Erythroblast (primary cell): ENCODE results near the gene ATF6.
"Not testable (repeated sequence)": the region's sequence is repeated elsewhere in the genome, so short reads cannot be mapped to it uniquely, and the experiment has no call there.

Source experiments
- DNase-seq, 2 experiments: peaks; one replicate each; lab custom pipeline; 2025; lab: John Stamatoyannopoulos, UW
- GATA1 ChIP-seq: IDR thresholded peaks from 2 replicates; pipeline ENCODE4 v1.6.1; 2011; ENCODE audit warnings: low read depth, mild to moderate bottlenecking, control low read depth, low read length, moderate library complexity
- POLR2A ChIP-seq: IDR thresholded peaks from 2 replicates; pipeline ENCODE4 v1.6.1; 2011; ENCODE audit warnings: mild to moderate bottlenecking, low read length

ATF6 gene

DNA sequence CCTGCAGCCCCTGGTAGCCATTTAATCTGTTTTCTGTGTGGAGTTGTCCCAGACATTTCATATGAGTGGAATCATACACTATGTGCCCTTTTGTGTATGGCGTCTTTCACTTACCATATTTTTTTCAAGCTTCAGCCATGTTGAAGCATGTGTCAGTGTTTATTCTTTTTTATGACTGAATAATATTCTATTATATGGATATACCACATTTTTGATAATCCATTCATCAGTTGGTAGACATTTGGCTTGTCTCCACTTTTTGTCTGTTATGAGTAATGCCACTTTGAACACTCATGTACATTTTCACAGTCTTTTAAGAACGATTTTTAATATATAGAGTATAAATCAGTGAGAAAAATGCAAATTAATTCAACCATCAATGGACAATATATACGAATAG lies 44.7 kb downstream of the ATF6 start:
- TF ChIP-seq GATA1 (no peak), POLR2A (no peak)
- DNase-seq = no peak

DNA sequence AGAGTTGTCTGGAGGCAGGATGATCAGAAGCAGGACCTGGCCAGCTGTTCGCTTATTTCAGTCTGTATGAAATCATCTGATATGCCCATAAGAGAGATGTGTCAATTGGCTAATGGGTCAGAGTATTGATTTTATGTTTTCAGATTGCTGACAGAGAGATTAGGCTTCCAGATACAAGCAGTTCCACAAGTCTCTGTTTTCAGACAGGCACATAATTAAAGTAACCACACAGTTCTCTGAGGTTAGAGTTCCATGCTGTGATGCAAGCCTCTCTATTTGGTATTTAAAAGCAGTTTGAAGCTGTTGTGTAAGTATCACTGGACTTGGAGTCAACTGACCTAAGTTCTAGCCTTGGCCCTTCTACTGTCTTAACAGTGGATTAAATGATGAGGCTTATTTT lies 50.1 kb downstream of the ATF6 start:
- TF ChIP-seq GATA1 (no peak), POLR2A (no peak)
- DNase-seq = no peak

DNA sequence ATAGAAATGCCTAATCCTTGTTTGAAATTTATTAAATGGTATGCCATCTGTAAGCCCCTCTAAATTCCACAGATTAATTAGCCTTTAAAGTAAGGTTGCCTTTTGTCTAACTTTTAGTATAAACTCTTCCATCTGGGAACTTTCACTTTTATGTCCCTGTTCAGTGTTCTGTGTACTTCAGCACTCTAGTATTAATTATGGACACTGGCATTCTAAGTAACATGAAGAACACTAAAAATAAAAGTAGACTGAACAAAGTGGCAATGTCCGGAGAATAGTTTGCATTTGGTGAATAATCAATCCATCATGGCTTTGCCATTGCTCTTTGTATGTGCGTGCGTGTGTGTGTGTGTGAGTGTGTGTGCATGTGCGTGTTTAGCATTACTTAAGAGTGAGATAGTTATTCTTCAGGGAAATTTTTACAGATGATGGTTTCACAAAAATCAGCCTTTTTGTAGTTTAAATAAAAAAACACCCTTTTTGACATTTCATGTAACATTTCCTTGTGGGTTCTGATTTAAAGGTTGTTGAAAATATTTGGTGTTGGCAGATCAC lies 51.1 kb downstream of the ATF6 start:
- no peak for DNase-seq
- TF ChIP-seq GATA1 (no peak), POLR2A (no peak)

DNA sequence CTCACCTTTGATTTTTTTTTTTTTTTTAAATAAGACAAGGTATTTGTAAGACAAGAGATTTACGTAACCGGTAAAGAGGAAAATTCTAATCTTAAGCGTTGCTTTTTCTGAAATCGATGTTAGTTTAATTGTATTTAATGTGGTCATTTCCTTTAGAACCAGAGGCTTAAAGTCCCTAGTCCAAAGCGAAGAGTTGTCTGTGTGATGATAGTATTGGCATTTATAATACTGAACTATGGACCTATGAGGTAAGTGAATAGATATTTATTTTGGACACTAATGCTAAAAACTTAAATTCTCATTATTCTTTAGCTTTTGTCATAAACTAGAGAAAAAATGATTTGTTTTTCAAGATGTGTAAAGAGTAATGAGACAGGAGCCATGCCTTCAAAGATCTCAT lies 54.8 kb downstream of the ATF6 start:
- TF ChIP-seq POLR2A (no peak), GATA1 (no peak)

DNA sequence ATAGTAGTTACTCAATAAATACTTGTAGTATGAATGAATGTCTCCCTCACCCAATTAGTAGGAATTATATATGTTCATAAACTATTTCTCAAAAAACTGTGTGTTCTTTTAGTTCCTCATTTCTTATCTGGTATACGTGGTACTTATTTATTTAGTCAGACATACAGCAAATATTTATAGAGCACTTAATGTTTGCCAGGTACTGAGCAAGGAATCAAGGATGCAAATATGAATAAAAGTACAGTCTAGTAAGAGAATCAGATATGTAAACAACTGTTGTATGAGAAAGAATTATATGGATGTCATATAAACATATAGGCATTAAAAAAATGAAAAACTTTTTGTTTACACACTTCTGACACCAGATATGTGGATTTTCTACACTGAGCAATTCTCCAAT lies 58.5 kb downstream of the ATF6 start:
- no peak for TF ChIP-seq POLR2A
- no peak for TF ChIP-seq GATA1
- DNase-seq = no peak

More for the DNA sequence above, 54.8 kb downstream of the ATF6 start:
- no peak for DNase-seq

DNA sequence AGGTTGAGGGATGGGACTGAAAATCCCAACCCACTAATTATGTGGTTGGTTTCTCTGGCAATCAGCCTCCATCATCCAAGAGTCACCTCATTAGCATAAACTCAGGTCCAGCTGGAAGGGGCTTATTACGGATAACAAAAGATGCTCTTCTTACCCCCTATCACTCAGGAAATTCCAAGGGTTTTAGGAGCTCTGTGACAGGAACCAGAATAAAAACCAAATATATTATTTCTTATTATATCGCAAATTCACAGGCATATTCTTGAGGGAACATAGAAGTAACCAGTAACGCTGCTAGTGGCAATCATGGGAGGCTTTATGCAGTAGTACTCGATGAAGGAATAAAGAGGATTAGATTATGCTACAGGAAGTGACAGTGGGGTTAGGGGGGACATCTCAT lies 59.7 kb downstream of the ATF6 start:
- no peak for DNase-seq
- TF ChIP-seq GATA1 = no peak

DNA sequence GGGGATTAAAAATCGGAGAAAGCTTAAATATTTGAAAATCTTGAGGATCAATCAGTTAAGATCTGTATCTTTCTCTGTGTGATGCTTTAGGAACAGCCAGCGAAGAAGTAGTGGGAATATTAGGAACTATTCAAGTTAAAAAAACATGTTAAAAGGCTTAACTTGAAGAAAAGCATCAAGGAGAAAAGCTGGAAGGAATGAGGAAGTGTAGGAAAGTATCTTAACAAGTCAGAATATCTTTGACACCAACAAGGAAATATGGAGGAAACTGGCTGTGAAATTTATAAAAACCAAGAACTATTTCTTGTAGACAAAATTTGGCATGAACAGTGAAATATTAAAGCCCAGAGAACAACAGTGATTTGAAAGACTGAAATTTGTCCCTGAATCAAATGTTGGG lies 60.4 kb downstream of the ATF6 start:
- no peak for TF ChIP-seq GATA1
- TF ChIP-seq POLR2A = no peak
- no peak for DNase-seq

DNA sequence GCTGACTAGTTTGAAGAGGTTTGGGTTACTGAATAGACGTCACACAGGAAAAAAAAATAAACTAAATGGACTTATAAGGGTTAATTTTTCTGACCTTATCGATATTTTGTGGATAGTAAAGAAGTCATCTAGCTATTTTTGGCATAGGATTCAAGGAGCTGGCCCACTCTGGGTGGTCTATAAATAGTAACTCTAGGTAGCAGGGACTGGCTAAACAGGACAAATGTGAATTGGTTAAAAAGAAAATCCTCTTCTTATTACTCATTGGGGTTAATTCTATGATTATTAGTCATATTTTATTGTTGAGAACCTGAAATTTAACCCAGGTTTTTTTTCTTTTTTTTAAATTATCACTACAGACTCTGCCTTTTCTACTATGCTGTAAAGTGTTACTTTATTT lies 61.7 kb downstream of the ATF6 start:
- no peak for DNase-seq
- TF ChIP-seq GATA1 (no peak), POLR2A (no peak)

DNA sequence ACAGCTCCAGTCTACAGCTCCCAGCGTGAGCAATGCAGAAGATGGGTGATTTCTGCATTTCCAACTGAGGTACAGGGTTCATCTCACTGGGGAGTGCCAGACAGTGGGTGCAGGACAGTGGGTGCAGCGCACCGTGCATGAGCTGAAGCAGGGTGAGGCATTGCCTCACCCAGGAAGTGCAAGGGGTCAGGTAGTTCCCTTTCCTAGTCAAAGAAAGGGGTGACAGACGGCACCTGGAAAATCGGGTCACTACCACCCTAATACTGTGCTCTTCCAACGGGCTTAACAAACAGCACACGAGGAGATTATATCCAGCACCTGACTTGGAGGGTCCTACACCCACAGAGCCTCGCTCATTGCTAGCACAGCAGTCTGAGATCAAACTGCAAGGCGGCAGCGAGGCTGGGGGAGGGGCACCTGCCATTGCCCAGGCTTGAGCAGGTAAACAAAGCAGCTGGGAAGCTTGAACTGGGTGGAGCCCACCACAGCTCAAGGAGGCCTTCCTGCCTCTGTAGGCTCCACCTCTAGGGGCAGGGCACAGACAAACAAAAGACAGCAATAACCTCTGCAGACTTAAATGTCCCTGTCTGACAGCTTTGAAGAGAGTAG lies 66.3 kb downstream of the ATF6 start:
- not testable (repeated sequence) for DNase-seq

DNA sequence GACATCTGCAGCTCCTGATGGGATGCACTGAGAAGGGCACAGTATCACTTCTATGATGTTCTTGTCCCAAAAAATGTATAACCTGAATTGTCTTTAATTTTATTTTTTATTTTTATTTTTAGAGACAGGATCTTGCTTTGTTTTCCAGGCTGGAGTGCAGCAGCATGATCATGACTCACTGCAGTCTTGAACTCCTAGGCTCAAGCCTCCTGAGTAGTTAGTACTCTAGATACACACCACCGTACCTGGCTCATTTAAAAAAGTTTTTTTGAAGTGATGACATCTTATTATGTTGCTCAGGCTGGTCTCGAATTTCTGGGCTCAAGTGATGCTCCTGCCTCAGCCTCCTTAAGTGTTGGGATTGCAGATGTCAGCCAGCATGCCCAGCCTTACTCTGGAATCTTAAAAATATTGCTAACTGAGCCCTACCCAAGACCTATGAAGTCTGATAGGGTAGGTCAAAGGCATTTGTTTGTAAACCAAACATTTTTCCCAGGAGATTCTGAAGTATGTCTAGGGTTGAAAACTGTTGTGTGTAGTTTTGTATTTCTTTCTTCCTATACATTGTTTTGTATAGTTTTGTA lies 68.9 kb downstream of the ATF6 start:
- TF ChIP-seq POLR2A = no peak
- DNase-seq = no peak

DNA sequence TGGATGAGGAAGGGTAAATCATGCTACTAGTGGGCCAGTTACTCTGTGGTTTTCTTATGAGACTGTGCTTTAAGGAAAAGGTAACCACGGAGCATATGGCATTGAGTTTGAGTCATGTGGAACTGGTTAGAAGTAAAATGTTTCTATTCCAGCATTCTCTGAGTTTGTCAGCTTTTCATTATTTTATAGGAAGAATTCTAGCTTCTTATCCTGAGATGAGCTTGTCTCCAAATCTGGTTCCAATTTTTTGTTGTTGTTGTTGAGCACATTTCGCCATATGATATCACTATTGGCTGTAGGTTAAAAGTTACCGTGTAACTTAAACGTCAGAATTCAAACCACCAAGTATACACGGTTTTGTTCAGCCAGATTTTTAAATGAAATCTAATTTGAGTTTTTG lies 69.9 kb downstream of the ATF6 start:
- no peak for DNase-seq
- TF ChIP-seq GATA1 (no peak), POLR2A (no peak)

DNA sequence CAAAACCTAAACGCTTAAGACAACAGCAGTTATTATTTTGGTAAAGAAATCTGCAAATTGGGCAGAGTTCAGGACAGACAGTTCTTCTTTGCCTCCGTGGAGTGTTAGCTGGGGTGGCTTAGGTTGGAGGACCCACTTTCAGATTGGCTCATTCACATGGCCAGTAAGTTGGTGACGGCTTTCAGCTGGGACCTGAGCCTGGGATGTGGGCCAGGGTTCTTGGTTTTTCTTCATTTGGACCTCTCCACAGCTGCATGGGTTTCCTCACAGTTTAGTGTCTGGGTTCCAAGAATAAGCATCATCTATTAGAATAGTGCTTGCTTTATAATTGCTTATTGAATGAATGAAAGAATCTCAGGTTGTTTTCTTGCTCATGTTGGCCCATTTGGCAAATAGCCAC lies 72.2 kb downstream of the ATF6 start:
- TF ChIP-seq POLR2A = no peak
- no peak for TF ChIP-seq GATA1
- DNase-seq = no peak

DNA sequence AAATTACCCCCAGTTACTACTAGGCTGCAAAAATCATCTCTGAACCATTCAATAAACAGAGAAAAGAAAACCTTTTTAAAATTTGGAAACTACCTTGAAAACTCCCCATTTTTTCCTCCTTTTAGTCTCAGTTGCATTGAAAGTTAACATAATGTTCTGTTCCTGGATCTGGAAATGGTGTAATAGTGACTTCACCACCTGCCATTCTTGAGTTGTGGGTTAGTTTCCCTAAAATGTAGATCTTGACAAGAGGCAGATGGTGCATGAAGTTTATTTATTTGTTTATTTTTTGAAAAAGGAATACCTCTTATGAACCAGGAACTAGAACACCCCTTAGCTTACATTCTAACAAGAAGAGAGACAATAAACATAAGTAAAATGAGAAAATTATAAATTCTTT lies 72.8 kb downstream of the ATF6 start:
- no peak for DNase-seq
- TF ChIP-seq GATA1 = no peak
- no peak for TF ChIP-seq POLR2A

DNA sequence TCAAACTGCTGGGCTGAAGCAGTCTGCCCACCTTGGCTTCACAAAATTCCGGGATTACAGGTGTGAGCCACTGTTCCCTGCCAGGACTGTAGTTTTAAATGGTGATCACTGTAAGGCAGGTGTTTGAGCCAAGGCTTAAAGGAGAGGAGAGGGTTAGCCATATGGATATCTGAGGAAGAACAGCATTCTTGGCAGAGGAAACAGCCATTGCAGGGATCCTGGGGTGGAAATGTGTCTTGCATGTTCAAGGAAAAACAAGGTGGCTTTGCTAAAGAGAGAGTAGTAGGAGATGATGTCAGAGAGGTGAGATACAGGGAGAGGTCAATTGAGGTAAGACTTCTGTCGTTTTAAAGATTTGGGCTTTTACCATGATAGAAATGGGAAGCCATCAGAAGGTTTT lies 73.5 kb downstream of the ATF6 start:
- no peak for DNase-seq
- no peak for TF ChIP-seq GATA1

DNA sequence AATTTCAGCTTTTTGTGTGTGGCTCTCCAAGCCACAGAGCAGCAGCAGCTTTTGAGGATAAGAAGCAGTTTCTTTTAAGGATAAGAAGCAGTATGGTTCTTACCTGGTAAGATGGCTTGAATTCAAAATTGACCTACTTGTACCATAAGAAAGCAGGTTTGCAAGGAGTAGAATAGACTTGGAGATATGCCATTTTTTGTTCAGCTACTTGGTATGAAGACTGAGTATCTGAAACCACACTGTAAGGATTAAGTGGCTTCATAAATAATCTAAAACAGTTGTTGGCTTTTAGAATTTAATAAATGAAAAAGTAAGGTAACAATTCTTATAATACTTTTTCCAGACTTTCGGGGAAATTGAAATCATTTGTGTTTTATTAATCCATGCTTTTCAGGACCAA lies 74.2 kb downstream of the ATF6 start:
- TF ChIP-seq GATA1 (no peak), POLR2A (no peak)
- no peak for DNase-seq

DNA sequence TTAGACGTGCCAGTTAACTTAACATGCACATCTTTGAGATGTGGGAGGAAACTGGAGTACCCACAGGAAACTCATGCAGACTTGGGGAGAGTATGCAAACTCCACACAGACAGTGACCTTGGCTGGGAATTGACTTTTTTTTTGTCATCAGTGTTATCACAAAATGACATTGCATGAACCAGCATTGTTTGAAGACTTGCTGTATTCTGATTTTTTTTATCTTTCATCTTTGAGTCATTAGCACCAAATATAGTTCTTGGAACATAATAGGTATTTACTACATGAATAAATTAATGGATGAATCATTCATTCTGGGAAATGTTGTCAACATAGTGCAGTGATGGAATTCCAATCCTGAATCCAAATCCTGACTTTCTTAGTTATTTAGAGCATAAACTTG lies 77.0 kb downstream of the ATF6 start:
- peak in 1 of 2 experiments; percentile 7 for DNase-seq
- no peak for TF ChIP-seq GATA1
- no peak for TF ChIP-seq POLR2A
